Spleen (tissue), 7 donors: Measurements from ENCODE around the gene AKAP7.

Source experiments
- POLR2A ChIP-seq, 3 donors: fragments of 450-650 bp; IDR thresholded peaks; one replicate each; pipeline ENCODE4 v1.5.1; 2017; ENCODE audit warnings: antibody characterized with exemption in 3 of 3, mild to moderate bottlenecking in 1 of 3
- POLR2AphosphoS5 ChIP-seq, 3 donors: sonication (generic); formaldehyde crosslinking; IDR thresholded peaks; one replicate each; pipeline ENCODE4 v1.5.1; 2017; ENCODE audit warnings: antibody characterized with exemption in 3 of 3
- TF ChIP-seq, protein P1 (sequence below), 11 experiments: fragments of 200-600 bp in 7 of 11; fragments of 450-650 bp in 4 of 11; sonication (generic) in 4 of 11; IDR thresholded peaks in 8 of 11; conservative IDR thresholded peaks in 3 of 11; 1 replicate in 7 of 11; 2 replicates in 4 of 11; pipeline versions ENCODE4 v1.4.0 to v1.8.0; 2016 to 2021; ENCODE audit warnings: antibody characterized with exemption in 11 of 11, inconsistent platforms in 4 of 11, mild to moderate bottlenecking in 1 of 11
- donor health status: DM: no; HTN: no; CAD: no; lungs with moderate emphysema.
- donor health status: DM: no; HTN: no; CAD: no.
- donor health status: DM: no; HTN: no; CAD: no.

DNA sequence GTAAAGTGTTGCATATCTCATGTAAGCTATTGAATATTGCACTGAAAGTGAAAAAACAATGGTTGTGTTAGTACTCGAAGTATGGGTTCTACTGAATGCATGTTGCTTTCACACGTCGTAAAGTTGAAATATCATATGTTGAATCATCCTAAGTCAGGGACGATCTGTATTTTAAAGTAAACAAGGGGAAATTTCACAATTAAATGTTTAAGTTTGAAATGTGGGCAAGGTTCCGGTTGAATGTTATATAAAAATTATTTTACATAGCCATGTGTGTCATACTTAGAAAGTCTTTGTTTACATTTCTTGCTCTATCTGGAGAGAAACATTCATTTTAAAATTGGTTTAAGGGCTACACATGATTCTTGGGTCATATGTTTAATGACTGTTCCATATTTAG, 76.8 kb downstream of the AKAP7 start:
- TF ChIP-seq, protein P1, sequence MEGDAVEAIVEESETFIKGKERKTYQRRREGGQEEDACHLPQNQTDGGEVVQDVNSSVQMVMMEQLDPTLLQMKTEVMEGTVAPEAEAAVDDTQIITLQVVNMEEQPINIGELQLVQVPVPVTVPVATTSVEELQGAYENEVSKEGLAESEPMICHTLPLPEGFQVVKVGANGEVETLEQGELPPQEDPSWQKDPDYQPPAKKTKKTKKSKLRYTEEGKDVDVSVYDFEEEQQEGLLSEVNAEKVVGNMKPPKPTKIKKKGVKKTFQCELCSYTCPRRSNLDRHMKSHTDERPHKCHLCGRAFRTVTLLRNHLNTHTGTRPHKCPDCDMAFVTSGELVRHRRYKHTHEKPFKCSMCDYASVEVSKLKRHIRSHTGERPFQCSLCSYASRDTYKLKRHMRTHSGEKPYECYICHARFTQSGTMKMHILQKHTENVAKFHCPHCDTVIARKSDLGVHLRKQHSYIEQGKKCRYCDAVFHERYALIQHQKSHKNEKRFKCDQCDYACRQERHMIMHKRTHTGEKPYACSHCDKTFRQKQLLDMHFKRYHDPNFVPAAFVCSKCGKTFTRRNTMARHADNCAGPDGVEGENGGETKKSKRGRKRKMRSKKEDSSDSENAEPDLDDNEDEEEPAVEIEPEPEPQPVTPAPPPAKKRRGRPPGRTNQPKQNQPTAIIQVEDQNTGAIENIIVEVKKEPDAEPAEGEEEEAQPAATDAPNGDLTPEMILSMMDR (IDR thresholded peaks at IDR 0.05 in 8 of 11, conservative IDR thresholded peaks at IDR 0.05 in 3 of 11), result no peak
- TF ChIP-seq POLR2A (IDR thresholded peaks at IDR 0.05) (no peak), POLR2AphosphoS5 (IDR thresholded peaks at IDR 0.05) (no peak)
